ENCODE data around the gene EYA2. TPM values are rescaled to one million over a fixed set of nuclear protein-coding genes. Genes with fewer than 3 reads are reported as not detected.

Gene EYA2
- total and polyA plus RNA-seq, 2 experiments from 2014 or later = 1.4 to 2.0 TPM

GRCh38 chr20:46964618-46965455 is 70.2 kb downstream of the EYA2 start:
- Histone ChIP-seq H3K27ac (no peak overlapping the region), H2AFZ (no peak overlapping the region), H3K9me2 (replicated peaks; ENCODE audit: insufficient read depth) (no peaks in the 10 kb centered on the region), H3K4me1 (ENCODE audit: insufficient read depth) (peaks cover 6% of the 10 kb centered on the region), H3K4me3 (no peak overlapping the region), H3K27me3 (no peaks in the 10 kb centered on the region), H3K79me2 (no peaks in the 10 kb centered on the region), H4K20me1 (ENCODE audit: insufficient read depth, poor library complexity, severe bottlenecking) (no peaks in the 10 kb centered on the region), H3K36me3 (replicated peaks; ENCODE audit: insufficient read depth, low read depth) (no peaks in the 10 kb centered on the region), H3K4me2 (no peak overlapping the region), H3K9me3 (ENCODE audit: low read depth) (no peaks in the 10 kb centered on the region)
- TF ChIP-seq EZH2phosphoT487 (IDR thresholded peaks at IDR 0.05; ENCODE audit: low read depth, severe bottlenecking, unreplicated experiment) (no peak), CTCF (IDR thresholded peaks at IDR 0.05; ENCODE audit: poor library complexity) (no peak), EZH2 (IDR thresholded peaks at IDR 0.05; ENCODE audit: borderline replicate concordance) (no peak)
- no peak for DNase-seq (ENCODE audit: low spot score)
- WGBS (ENCODE audit: low lambda C conversion rate, missing lambda C conversion rate) = 94% methylated on average over 17 of the region's 17 CpGs

GRCh38 chr20:46965477-46965876 is 70.8 kb downstream of the EYA2 start:
- H3K79me2 ChIP-seq = no peaks in the 10 kb centered on the region
- no peaks in the 10 kb centered on the region for H3K36me3 ChIP-seq (replicated peaks; ENCODE audit: insufficient read depth, low read depth)
- H3K9me3 ChIP-seq (ENCODE audit: low read depth) = no peaks in the 10 kb centered on the region
- H3K4me1 ChIP-seq (ENCODE audit: insufficient read depth) = peaks cover 6% of the 10 kb centered on the region
- H3K4me3 ChIP-seq = no peak overlapping the region
- H2AFZ ChIP-seq = no peak overlapping the region
- H3K4me2 ChIP-seq = no peak overlapping the region
- H4K20me1 ChIP-seq (ENCODE audit: insufficient read depth, poor library complexity, severe bottlenecking) = no peaks in the 10 kb centered on the region
- H3K9me2 ChIP-seq (replicated peaks; ENCODE audit: insufficient read depth) = no peaks in the 10 kb centered on the region
- WGBS (ENCODE audit: low lambda C conversion rate, missing lambda C conversion rate) = 88% methylated on average over 14 of the region's 14 CpGs
- no peak for DNase-seq (ENCODE audit: low spot score)
- TF ChIP-seq EZH2phosphoT487 (IDR thresholded peaks at IDR 0.05; ENCODE audit: low read depth, severe bottlenecking, unreplicated experiment) (no peak), CTCF (IDR thresholded peaks at IDR 0.05; ENCODE audit: poor library complexity) (no peak), EZH2 (IDR thresholded peaks at IDR 0.05; ENCODE audit: borderline replicate concordance) (no peak)
- H3K27ac ChIP-seq = no peak overlapping the region
- H3K27me3 ChIP-seq = no peaks in the 10 kb centered on the region

GRCh38 chr20:46967646-46968045 is 73.0 kb downstream of the EYA2 start:
- Histone ChIP-seq H3K9me2 (replicated peaks; ENCODE audit: insufficient read depth) (no peaks in the 10 kb centered on the region), H4K20me1 (ENCODE audit: insufficient read depth, poor library complexity, severe bottlenecking) (no peaks in the 10 kb centered on the region)

More at GRCh38 chr20:46967646-46968045, 73.0 kb downstream of the EYA2 start:
- Histone ChIP-seq H3K36me3 (replicated peaks; ENCODE audit: insufficient read depth, low read depth) (no peaks in the 10 kb centered on the region), H3K9me3 (ENCODE audit: low read depth) (no peaks in the 10 kb centered on the region), H3K27ac (no peak overlapping the region), H3K4me1 (ENCODE audit: insufficient read depth) (peaks cover 6% of the 10 kb centered on the region), H3K4me3 (no peak overlapping the region), H2AFZ (no peak overlapping the region), H3K4me2 (no peak overlapping the region), H3K27me3 (no peaks in the 10 kb centered on the region), H3K79me2 (no peaks in the 10 kb centered on the region)
- no peak for DNase-seq (ENCODE audit: low spot score)
- WGBS (ENCODE audit: low lambda C conversion rate, missing lambda C conversion rate) = 88% methylated on average over 2 of the region's 2 CpGs
- TF ChIP-seq CTCF (IDR thresholded peaks at IDR 0.05; ENCODE audit: poor library complexity) (no peak), EZH2phosphoT487 (IDR thresholded peaks at IDR 0.05; ENCODE audit: low read depth, severe bottlenecking, unreplicated experiment) (no peak), EZH2 (IDR thresholded peaks at IDR 0.05; ENCODE audit: borderline replicate concordance) (no peak)

Measured in hepatocyte (in vitro differentiated cells).